Keratinocyte (primary cell): ENCODE results near the gene MYL4. TPM values are rescaled to one million over a fixed set of nuclear protein-coding genes. Genes with fewer than 3 reads are reported as not detected.

Experiments used
- DNase-seq: peaks from one replicate; pipeline ENCODE4 v3.0.0-alpha.2; 2011; ENCODE audit warnings: low read depth, missing footprints, low spot score
- FAIRE-seq: peaks from 2 replicates; lab custom pipeline; 2011; peaks lifted over from hg19 to GRCh38; lab: Jason Lieb, UNC
- H2AFZ ChIP-seq: 2 replicates; pipeline ENCODE4 v1.6.0; 2012; ENCODE audit warnings: low read length, control low read depth, inconsistent platforms; ENCODE audit not compliant: control insufficient read depth
- H3K27ac ChIP-seq: 2 replicates; pipeline ENCODE4 v1.5.1; 2011; ENCODE audit warnings: low read length; ENCODE audit not compliant: control insufficient read depth, insufficient read depth
- H3K27me3 ChIP-seq: 3 replicates; pipeline ENCODE4 v1.6.0; 2011; ENCODE audit warnings: low read length; ENCODE audit not compliant: control insufficient read depth, insufficient read depth; ENCODE audit errors: extremely low read depth
- H3K36me3 ChIP-seq, 2 experiments: 2 replicates in 1 of 2; 3 replicates in 1 of 2; pipeline ENCODE4 v1.5.1; 2011; ENCODE audit warnings: low read length in 2 of 2, mild to moderate bottlenecking in 1 of 2; ENCODE audit not compliant: control insufficient read depth in 2 of 2, insufficient read depth in 2 of 2; ENCODE audit errors: extremely low read depth in 1 of 2
- H3K4me1 ChIP-seq: 3 replicates; pipeline ENCODE4 v1.5.1; 2011; ENCODE audit warnings: low read length; ENCODE audit not compliant: control insufficient read depth, insufficient read depth; ENCODE audit errors: extremely low read depth
- H3K4me2 ChIP-seq: 3 replicates; pipeline ENCODE4 v1.6.0; 2011; ENCODE audit warnings: low read depth, low read length; ENCODE audit not compliant: control insufficient read depth, insufficient read depth; ENCODE audit errors: extremely low read depth
- H3K4me3 ChIP-seq, 3 experiments: fragments of 200-600 bp in 1 of 3; sonication (generic) in 1 of 3; 2 replicates in 2 of 3; 3 replicates in 1 of 3; pipeline ENCODE4 v1.5.1; 2011 to 2016; ENCODE audit warnings: low read length in 3 of 3, mild to moderate bottlenecking in 3 of 3, control low read depth in 2 of 3, inconsistent platforms in 1 of 3, low read depth in 1 of 3, mixed read lengths in 1 of 3, mixed run types in 1 of 3, moderate library complexity in 1 of 3; ENCODE audit not compliant: control insufficient read depth in 2 of 3, insufficient read depth in 2 of 3; ENCODE audit errors: extremely low read depth in 1 of 3
- H3K79me2 ChIP-seq: 2 replicates; pipeline ENCODE4 v1.6.0; 2012; ENCODE audit warnings: low read length; ENCODE audit not compliant: control insufficient read depth, insufficient read depth
- H3K9ac ChIP-seq: 3 replicates; pipeline ENCODE4 v1.6.0; 2011; ENCODE audit warnings: low read length; ENCODE audit not compliant: control insufficient read depth, insufficient read depth; ENCODE audit errors: extremely low read depth
- H3K9me1 ChIP-seq: 3 replicates; pipeline ENCODE4 v1.6.0; 2011; ENCODE audit warnings: low read length; ENCODE audit not compliant: control insufficient read depth, insufficient read depth; ENCODE audit errors: extremely low read depth
- H3K9me3 ChIP-seq: 2 replicates; pipeline ENCODE4 v1.5.1; 2012; ENCODE audit warnings: low read depth, low read length; ENCODE audit not compliant: control insufficient read depth
- H4K20me1 ChIP-seq: 3 replicates; pipeline ENCODE4 v1.6.0; 2011; ENCODE audit warnings: low read length; ENCODE audit not compliant: control insufficient read depth, insufficient read depth; ENCODE audit errors: extremely low read depth
- CTCF ChIP-seq, 3 experiments: IDR thresholded peaks in 1 of 3; conservative IDR thresholded peaks in 1 of 3; optimal IDR thresholded peaks in 1 of 3; 2 replicates in 2 of 3; 3 replicates in 1 of 3; pipeline versions ENCODE3 to v1.5.1; 2011; ENCODE audit warnings: low read length in 3 of 3, mild to moderate bottlenecking in 3 of 3, moderate library complexity in 2 of 3, control low read depth in 1 of 3, inconsistent platforms in 1 of 3; ENCODE audit not compliant: insufficient read depth in 2 of 3; ENCODE audit errors: extremely low read depth in 1 of 3
- EZH2 ChIP-seq: IDR thresholded peaks from one replicate; pipeline ENCODE4 v1.6.1; 2012; ENCODE audit warnings: inconsistent platforms, mild to moderate bottlenecking, low read length, moderate library complexity
- dilution Hi-C: fragments of 300-500 bp; cut with MboI; formaldehyde crosslinking; loops from one replicate; pipeline ENCODE4 v1.7.0; 2020; ENCODE audit warnings: low sequenced_read_pairs; ENCODE audit not compliant: extremely low pct_ligation_motif_present
- polyA plus RNA-seq, 5 experiments: library from polyadenylated mRNA; depleted of rRNA in 3 of 5; stranded (reverse) in 3 of 5; stranded (forward) in 1 of 5; unstranded in 1 of 5; fragments of >200 nt; gene quantifications; 1 replicate in 1 of 5; 2 replicates in 3 of 5; 3 replicates in 1 of 5; pipeline versions ENCODE4 v1.2.1 to v1.2.3, GENCODE V29; 2011 to 2012; ENCODE audit warnings: missing spikeins in 2 of 5, low read depth in 1 of 5, low replicate concordance in 1 of 5

Gene MYL4
- polyA plus RNA-seq, 1 donor (not counting 4 experiments of a cell fraction or from before 2014, with no cell fraction given): not detected

- Histone ChIP-seq H3K27ac (no peak overlapping the region), H3K4me2 (no peak overlapping the region), H3K36me3 (no peaks in the 10 kb centered on the region), H3K27me3 (peaks cover 28% of the 10 kb centered on the region), H3K9me3 (no peaks in the 10 kb centered on the region), H4K20me1 (no peaks in the 10 kb centered on the region), H2AFZ (no peak overlapping the region), H3K4me1 (peaks cover 7% of the 10 kb centered on the region), H3K9me1 (no peaks in the 10 kb centered on the region), H3K4me3 (no peak overlapping the region), H3K79me2 (no peaks in the 10 kb centered on the region), H3K9ac (no peak overlapping the region)
- FAIRE-seq (no peak), DNase-seq (no peak)
- dilution Hi-C loops: no loop called here
- TF ChIP-seq CTCF (optimal IDR thresholded peaks at IDR 0.05 in 1 of 3, IDR thresholded peaks at IDR 0.05 in 1 of 3, conservative IDR thresholded peaks at IDR 0.05 in 1 of 3; ENCODE audit: extremely low read depth in 1 of 3, insufficient read depth in 2 of 3, low read length in 3 of 3): no peak
These were observed 55.0 kb downstream of the MYL4 start for GRCh38 chr17:47264166-47264565.

GRCh38 chr17:47265983-47266541 is 56.9 kb downstream of the MYL4 start:
- Histone ChIP-seq H4K20me1 (no peaks in the 10 kb centered on the region), H3K9me1 (no peaks in the 10 kb centered on the region), H2AFZ (no peak overlapping the region), H3K79me2 (no peaks in the 10 kb centered on the region), H3K36me3 (no peaks in the 10 kb centered on the region), H3K27ac (no peak overlapping the region), H3K9me3 (no peaks in the 10 kb centered on the region), H3K4me3 (no peak overlapping the region), H3K4me2 (no peak overlapping the region), H3K4me1 (peaks cover 7% of the 10 kb centered on the region), H3K9ac (no peak overlapping the region), H3K27me3 (peaks cover 17% of the 10 kb centered on the region)
- dilution Hi-C loops: no loop called here
- DNase-seq (no peak), FAIRE-seq (no peak)
- TF ChIP-seq CTCF (optimal IDR thresholded peaks at IDR 0.05 in 1 of 3, IDR thresholded peaks at IDR 0.05 in 1 of 3, conservative IDR thresholded peaks at IDR 0.05 in 1 of 3; ENCODE audit: extremely low read depth in 1 of 3, insufficient read depth in 2 of 3, low read length in 3 of 3): no peak
- TF ChIP-seq EZH2: no peak
